GM18507 (cell line): Measurements from ENCODE around the gene PPP1R10.
A peak's percentile ranks its signal among the peaks of the same experiment; 100 is the strongest.
"Not testable (repeated sequence)": the region's sequence is repeated elsewhere in the genome, so short reads cannot be mapped to it uniquely, and the experiment has no call there.

Source experiments
- DNase-seq: peaks from one replicate; pipeline ENCODE4 v3.0.0; 2011; ENCODE audit warnings: low read depth; ENCODE audit not compliant: insufficient read length; ENCODE audit errors: extremely low spot score
- FAIRE-seq: peaks from 2 replicates; lab custom pipeline; 2011; peaks lifted over from hg19 to GRCh38; lab: Jason Lieb, UNC

The PPP1R10 gene

DNA sequence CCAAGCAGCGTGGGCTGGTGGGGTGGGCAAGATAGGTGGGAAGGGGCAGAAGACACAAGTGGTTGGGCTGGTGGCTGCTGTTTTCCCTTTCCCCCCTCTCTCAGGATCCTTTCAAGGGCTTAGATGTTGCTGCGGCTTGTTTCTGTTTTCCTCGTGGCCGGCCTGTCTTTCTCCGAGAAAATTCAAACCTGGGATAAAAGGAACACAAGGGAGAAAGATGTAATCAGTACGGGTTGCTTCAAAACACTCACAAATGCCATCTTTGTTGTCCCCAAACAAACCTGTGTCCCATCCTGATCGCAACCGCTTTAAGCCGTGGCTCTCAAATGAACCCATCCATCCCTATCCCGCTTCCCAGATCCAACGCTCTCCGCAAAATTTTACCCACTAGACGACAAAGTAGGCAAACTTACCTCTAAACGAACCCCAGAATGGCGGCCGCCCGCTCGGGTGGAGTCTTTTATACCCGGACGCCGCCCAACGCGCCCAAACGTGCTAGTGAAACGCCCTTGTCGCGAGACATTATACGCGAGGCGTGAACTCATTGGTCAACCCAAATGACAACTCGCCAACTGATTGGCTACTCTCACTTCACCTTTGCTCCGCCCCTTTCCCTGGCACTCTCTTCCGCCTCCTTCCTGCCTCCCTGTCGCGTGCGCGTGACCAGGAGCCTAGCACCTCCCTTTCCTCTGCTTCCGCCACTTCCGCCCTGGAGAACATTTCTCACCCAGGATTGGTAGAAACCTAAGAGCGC is at the start of gene PPP1R10:
TSS of gene PPP1R10 (minus strand) at position 433 of the 754 bp plus-strand sequence. CDS start 7,299 bp downstream, outside the sequence.
- peak; percentile 99 for FAIRE-seq
- DNase-seq, result peak; percentile 79

DNA sequence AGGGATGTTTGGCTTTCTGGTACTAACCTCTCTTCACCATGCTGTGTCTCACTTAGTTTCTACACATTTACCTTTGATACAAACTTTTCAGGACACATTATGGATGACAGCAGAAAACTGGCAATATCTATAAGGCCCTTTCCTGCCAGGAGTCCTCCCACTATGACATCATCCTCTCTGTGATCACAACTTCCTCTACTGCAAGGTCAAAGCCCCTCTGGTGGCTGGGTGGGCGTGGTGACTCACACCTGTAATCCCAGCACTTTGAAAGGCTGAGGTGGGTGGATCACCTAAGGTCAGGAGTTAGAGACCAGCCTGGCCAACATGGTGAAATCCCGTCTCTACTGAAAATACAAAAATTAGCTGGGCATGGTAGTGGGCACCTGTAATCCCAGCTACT is 49.3 kb upstream of the PPP1R10 start:
- DNase-seq, FAIRE-seq: not testable (repeated sequence)

DNA sequence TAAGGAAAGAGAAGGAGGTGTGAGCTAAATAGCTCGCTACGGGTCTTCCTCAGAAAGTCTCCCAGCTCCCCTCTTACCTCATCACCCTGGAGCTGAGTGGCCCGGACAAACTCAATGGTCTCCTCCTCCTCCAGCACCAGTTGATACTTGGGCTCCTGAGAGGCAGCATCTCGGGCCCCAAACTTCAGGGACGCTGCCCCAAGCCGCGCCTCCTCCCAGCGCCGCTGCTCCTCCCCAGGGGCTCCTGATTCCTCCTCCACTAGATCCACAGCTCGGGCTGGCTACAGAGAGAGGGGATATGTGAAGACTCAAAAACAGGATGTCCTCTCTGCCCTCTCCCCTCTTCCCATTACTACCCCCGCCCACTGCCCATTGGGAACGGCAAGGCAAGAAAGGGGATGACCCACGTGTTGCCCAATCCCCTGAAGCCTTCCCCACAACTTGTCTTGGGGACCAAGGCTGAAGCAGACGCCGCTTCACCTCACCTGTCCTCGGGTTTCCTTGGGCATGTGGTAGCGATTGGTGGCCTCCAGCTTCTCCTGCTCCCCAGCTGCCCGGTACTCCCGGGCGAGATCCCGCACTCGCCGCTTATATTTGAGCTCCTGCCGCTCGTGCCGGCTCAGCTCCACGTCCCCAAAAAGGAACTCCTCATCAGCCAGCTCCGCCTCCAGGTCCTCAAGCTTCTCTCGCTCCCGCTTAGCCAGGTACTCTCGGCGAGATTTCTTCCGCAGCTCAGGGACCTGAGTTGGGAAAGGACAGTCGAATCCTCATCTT is 48.1 kb upstream of the PPP1R10 start:
- FAIRE-seq, result no peak
- no peak for DNase-seq

DNA sequence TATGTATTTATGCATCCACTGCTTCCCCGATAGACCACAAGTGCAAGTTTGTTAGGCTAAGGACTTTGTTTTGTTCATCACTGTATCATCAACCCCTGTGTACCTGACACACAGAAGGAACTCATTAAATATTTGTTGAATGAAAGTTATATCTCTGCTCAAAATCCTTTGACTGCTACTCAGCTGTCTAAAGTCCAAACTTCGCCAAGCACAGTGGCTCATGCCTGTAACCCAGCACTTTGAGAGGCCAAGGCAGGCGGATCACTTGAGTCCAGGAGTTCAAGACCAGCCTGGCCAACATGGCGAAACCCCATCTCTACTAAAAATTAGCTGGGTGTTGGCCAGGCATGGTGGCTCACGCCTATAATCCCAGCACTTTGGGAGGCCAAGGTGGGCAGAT is 40.9 kb upstream of the PPP1R10 start:
- not testable (repeated sequence) for FAIRE-seq, DNase-seq

DNA sequence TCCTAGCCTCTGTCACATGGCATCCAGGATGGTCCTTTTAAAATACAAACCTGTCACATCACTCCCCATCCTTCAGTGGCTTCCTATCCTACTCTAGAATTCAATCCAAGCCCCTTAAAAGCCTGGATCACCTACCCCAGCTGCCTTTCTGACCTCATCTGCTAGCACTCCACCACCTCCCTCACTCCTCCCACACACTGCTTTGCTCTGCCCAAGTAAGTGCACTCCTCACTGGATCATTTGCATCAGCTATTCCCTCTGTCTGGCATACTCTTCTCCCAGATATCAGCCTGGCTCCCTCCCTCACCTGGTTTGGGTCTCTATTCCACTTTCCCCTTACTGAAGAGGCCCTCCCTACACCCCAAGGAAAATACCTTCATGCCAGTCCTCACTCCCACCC is 40.4 kb upstream of the PPP1R10 start:
- no peak for FAIRE-seq
- no peak for DNase-seq

DNA sequence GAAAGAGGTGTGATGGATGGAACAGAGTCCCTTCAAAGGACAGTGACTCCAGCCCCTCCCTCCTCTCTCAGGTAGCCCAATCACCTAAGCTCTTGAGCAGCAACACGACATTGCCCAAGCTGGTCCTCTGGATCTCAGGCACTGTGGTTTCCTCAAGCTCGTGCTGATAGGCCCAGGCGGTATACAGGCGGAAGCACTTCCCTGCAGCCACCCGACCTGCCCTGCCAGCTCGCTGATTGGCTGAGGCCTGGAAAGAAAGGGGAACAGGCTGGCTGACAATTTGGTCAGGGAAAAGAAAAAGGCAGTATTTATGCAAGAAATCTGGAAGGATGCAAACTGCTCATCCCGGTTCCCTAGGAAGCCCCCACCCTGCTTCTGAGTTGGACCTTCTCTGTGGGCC is 39.5 kb upstream of the PPP1R10 start:
- no peak for FAIRE-seq
- DNase-seq, result no peak

DNA sequence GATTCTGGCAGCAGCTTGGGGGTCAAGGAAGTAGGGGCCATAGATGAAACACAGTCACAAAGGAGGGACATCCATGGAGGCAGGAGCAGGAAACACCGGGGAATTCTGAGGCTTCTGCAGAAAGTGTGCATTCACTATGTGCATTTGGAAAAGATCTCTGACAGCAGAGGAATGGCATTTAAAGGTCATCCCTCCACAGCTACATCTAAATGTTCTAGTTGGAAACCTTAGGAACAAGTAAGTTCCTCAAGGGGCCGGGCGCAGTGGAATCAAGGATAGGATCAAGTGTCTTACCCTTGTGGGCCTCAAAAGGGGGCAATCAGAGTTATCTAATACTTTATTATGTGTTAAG is 38.7 kb upstream of the PPP1R10 start:
- FAIRE-seq (no peak), DNase-seq (no peak)

DNA sequence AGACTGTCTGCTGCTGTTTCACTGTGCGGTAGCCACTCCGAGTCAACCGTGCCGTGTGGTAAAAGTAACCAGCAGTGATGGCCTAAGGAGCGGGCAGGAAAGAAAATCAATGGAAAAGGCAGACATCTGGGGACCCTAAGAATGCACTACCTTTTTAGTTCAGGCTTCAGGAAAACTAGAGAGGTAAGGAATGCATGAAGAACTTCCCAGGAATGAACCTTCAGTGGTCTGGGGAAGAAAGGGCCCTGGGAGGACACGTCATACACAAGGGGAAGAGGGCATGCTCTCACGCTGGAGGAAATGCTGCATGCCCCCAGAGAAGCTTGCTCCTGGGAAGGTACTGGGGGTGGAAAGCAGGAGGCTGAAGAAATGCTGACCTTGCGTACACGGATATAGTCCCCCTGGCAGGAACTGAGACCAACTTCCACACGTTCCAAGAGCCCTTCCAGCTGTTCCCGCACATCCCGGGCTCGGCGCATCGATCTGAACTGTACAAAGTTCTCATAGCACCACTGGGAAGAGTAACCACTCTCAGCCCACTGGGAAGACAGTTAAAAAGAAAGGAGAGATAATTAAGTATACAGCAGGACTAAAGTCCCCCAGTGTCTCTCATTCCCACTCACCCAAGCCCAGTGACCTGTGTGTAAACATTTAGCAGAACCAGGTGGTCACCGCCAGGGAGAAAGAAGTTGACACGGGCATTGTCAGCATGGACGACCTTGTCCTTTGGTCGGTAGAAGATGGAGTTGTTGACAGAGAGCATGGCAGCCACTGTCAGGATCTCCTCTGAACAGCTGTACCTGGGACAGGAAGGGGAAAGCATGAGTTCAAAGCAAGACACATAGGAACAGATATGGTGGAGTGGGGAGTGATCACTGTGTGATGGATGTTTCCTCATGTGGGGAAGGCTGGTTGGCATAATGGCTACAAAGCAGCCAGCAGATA is 38.0 kb upstream of the PPP1R10 start:
- no peak for DNase-seq
- no peak for FAIRE-seq

DNA sequence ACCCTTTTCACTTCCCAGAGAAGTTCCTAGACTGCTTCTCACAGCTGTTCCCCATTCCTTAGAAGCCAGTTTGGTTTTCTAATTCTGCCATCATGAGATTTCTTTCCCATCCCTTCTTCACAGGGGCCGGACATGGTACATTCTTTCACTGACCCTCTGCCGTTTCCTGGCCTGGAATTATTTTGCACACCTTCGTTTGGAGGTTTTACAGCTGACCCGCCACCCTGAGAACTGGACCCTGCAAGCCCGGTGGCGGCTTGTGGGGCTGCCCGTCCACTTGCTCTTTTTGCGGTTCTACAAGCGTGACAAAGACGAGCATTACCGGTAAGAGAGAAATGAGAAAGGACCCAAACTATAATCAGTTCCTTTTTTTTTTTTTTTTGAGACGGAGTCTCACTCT is 34.1 kb upstream of the PPP1R10 start:
- DNase-seq, result no peak
- no peak for FAIRE-seq

DNA sequence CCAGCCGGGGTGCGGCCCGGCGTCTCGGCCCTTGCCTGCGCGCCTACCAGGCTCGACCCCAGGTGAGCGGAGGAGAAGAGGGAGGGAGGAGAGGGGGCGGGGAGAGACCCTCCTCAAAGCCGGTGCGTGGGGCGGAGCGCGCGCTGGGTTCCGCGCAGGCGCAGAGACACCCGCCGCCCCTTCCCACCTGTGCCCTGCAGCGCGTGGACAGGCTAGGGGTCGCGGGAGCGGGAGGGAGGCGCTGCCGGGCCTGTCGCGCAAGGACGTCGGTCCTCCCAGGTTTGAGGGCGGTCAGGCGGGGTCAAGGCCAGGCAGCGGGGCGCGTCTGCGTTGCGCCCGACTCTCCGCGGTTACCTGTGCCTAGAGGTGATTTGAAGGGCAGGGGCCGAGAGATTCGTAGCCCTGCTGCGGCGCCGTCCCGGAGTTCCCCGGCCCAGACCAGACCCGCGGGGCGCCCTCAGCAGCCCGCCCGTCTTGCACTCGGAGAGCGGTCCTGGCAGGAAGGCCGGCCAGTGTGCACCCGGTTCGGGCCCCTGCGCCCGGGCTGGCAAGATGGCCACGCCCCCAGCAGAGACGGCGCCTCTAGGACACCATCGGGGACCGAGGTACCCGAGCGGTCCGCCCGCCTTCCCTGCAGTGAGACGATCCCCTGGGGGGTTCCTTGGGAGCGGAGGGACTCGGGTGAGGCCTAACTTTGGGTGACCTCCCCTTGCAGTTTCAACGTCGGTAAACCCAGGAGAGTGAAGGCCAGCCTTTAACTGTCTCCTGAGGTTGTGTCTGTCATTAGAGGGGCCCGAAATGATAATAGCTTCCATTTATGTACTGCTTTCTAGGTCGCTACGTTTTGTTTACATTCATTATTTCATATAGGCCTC is 30.4 kb upstream of the PPP1R10 start:
- peak; percentile 61 for DNase-seq
- FAIRE-seq, result peak; percentile 56

DNA sequence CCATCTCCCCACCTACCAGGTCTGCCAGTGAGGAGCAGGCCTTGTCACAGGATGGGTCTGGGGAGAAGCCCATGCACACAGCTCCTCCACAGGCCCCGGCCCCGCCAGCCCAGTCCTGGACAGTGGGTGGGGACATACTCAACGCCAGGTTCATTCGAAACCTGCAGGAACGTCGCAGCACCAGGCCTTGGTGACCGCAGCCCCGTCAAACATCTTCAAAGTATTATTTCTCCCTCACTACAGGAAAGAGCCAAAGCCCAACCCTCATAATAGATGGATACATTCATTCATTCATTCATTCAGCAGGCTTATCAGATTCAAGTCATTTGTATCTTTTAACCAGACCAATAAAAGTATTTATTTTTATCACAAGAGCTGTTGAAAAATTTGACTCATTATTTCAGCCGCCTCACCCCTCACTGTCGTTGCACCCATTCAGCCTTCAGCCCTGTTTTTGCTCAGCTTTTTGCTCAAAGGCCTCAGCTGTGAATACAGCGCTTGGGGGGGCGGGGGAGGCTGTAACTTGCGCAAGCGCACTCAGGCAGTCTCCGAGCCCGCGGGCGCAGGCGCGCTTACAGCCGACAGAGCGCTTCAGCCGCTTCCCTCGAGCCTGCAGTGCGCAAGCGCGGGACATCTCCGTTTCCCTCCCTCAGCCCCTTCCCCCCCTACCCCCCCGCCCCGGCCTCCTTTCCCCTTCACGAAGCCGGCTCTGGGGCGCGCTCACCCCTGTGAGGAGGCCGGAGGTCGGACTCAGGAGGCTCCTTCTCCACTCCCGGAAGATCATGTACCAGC is 29.6 kb upstream of the PPP1R10 start, which contains the start of gene C6orf136:
TSS of gene C6orf136 (plus strand) at position 684 of the 792 bp plus-strand sequence. CDS start at position 783, 99 bp downstream.
- peak; percentile 97 for DNase-seq
- FAIRE-seq, result peak; percentile 66

DNA sequence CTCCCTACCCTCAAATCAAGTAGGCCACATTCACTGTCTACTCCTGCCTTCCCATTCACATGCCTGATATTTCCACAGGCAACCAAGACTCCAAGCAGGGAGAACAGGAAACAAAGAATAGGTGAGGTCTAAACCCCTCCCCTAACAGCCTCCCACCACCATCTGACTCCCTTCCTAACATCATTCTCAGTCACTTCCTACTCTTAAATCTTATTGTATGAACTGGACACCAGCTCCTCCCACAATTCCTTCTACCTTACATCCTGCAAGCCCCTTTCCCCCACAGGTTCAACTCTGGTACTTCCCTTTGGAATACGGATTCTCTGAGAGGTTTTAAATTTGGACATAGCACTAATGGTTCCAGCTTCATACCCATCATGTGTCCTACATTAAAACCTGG is 28.9 kb upstream of the PPP1R10 start:
- FAIRE-seq, result no peak
- no peak for DNase-seq

DNA sequence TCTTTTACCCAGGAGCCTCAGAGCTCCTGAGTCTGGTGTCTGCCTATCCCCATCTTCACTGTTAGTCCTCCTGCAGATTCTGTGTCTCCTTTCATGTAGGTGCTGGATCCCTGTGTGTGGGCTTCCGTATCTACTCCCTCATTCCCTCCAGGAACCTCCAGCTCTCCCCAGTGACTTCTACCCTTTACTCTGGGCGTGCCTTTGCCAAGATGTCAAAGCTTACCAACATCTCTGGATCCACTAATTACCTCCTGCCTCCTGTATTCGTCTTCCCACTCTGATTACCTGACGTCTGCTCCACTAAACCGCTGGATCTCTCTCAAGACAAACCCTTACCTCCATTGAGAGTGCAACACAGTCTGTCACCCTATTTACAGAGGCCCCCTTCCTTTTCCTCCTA is 27.7 kb upstream of the PPP1R10 start:
- FAIRE-seq (no peak), DNase-seq (no peak)

DNA sequence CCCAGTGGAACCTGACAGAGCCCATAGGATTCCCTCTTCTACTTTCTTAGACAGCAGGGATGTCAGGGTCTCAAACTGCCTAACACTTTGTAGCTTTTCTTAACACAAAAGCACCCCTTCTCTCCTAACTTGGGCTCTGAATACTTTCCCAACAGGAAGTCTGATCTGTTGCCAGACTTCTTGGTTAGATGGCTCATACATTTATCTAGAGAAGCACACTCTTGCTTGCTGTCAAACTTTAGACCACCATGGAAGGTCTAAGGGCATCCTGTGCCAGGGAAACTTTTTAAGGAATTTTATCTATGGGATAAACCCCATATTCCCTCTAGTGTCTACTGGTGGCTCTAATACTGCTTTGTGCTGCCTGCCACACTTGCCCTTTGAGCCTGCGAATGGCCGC is 26.6 kb upstream of the PPP1R10 start:
- no peak for FAIRE-seq

DNA sequence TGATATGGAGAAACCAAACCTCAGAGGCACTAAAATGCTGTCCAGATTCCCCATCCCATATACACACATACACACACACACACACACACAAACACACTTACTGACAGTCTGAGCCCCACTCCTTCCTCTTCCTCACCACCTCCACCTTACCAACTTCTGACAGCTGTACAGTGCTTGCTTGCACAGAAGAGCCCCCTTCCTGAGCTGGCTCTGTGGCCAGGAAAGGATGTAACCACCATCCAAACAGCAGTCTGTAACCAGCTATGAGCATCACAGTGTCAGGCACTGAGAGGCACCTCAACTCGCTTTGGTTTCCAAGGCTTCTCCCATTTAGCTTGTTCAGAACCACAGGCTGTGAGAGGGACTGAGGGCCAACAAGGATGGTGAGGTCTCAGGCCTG is 24.0 kb upstream of the PPP1R10 start:
- no peak for FAIRE-seq

More for the DNA sequence above, 26.6 kb upstream of the PPP1R10 start:
- no peak for DNase-seq

DNA sequence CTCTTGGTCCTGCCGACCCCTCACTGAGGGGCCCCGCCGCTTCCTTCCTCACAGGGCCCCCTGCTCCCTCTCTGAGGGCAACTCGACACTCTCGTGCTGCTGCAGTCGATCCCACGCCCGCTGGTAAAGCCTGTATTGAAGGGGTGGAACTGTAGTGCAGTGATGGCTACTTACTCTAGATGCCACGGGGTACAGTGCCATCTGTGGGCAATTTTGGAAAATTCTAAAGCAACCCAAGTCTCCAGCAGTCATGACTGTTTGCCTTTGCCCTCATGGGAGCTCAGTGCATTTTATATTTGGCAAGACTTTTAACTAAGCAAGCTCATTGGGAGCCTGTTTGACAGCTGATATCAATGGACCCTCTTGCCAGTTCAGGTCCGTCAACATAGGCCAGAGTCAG is 23.4 kb upstream of the PPP1R10 start:
- FAIRE-seq, result no peak
- no peak for DNase-seq

More for the DNA sequence above, 24.0 kb upstream of the PPP1R10 start:
- no peak for DNase-seq

DNA sequence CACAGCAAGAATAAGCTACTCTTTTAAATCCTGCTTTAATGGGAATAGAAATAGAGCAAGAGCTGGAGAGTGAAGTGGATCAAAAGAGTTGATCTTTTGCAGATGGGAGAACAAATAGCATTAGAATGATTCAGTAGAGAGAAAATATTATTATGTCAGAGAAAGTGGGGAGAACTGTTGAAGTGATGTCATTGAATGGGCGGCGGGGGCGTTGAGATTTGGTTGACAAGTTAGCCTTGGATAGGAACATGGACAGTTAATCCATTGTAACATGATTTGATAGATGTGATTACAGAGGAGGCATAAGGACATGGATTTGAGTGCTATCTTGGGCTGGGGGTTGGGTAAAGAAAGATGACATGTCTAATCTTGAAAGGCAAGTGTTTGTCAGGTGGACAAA is 18.8 kb upstream of the PPP1R10 start:
- FAIRE-seq, result no peak
- DNase-seq, result no peak
